Stimulated activated CD4-positive, alpha-beta T cell treated with anti-CD3 and anti-CD28 coated beads, Interleukin-1b, Interleukin-23, amount 100 ng/mL, for 48 hours (primary cell): ENCODE data around the gene C2CD4B.

Experiments used
- DNase-seq: peaks from one replicate; pipeline ENCODE4 v3.0.0-alpha.2; 2020

C2CD4B gene

GRCh38 chr15:62118520-62119226 lies 46.4 kb downstream of the C2CD4B start:
- DNase-seq, result no peak

- no peak for DNase-seq
Observed at GRCh38 chr15:62115847-62116246, 49.2 kb downstream of the C2CD4B start.
